Stimulated activated CD8-positive, alpha-beta memory T cell treated with anti-CD3 and anti-CD28 coated beads, Interleukin-2, amount 100 ng/mL, for 48 hours (primary cell): ENCODE measurements around the gene ATP8B4.
"Not testable (repeated sequence)": the region's sequence is repeated elsewhere in the genome, so short reads cannot be mapped to it uniquely, and the experiment has no call there.

Source experiments
- DNase-seq, 2 donors: peaks; one replicate each; pipeline ENCODE4 v3.0.0-alpha.2; 2020; ENCODE audit warnings: low read depth in 2 of 2

The ATP8B4 gene

DNA sequence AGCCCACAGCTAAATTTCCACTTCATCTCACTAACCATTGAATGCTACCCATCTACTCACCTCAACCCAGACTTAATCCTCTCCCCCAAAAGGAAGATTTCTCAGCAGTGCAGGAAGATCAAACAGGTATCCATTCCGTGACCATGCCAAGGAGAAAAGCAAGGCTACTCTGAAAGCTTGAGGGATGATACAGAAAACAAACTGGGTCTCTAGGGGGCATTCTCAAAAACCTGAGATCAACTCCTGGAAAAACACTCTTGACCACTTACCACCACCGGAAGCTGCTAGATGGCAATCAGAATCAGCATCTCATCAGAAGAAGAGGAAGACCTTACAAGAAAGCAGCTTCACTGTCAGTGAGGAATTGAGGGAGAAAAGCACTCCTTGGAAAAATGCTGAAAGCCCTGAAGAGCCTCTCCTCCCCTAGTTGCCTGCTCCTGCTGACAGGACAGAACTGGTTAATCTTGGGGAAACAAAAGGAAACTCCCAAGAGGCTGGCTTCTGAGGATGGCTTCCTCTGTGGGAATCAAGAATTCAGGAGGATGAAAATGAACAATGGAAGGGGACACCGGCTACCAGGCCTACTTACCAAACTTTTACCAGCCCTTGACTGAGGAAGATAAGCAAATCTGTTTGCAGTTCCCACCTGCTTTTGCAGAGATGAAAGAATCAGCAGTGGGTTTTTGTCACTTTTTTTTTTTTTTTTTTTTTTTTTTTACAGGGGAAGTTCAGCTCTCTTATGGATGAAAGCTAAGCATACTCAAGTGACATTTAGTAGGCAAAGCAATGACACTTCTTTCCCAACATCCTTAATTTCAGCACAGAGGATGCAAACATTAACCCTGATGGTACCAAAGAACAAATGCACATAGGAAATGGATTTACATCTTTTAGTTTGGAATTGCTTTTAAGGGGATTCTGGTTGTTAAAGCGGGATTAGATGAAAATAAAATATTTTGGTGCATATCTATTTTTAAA, at the start of gene ATP8B4:
ATP8B4 (minus strand) TSS at position 171 of the 978 bp plus-strand sequence. CDS start 12,267 bp downstream, outside the sequence.
- no peak for DNase-seq

- no peak for DNase-seq
These were observed 49.3 kb upstream of the ATP8B4 start for GRCh38 chr15:50168379-50168778.

GRCh38 chr15:50167110-50167509, 48.1 kb upstream of the ATP8B4 start:
- DNase-seq, result no peak

DNA sequence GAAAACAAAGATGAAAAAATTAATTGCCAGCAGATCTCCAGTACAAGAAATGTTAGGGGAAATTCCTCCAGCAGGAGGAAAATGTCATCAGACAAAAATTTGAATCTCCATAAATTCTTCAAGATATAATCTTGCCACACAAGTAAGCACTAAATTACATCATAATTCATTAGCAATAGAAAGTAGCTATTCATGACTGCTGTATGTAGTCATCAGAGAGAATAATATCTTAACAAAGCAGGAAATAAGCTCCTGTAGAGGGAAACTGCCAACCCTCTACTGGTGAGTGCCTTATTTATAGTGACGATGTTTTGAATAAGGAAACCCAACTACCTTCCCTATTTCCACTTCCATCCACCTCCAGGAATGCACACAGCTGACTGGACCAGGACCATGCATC, 47.2 kb upstream of the ATP8B4 start:
- DNase-seq, result no peak

GRCh38 chr15:50164458-50164857, 45.4 kb upstream of the ATP8B4 start:
- no peak for DNase-seq

DNA sequence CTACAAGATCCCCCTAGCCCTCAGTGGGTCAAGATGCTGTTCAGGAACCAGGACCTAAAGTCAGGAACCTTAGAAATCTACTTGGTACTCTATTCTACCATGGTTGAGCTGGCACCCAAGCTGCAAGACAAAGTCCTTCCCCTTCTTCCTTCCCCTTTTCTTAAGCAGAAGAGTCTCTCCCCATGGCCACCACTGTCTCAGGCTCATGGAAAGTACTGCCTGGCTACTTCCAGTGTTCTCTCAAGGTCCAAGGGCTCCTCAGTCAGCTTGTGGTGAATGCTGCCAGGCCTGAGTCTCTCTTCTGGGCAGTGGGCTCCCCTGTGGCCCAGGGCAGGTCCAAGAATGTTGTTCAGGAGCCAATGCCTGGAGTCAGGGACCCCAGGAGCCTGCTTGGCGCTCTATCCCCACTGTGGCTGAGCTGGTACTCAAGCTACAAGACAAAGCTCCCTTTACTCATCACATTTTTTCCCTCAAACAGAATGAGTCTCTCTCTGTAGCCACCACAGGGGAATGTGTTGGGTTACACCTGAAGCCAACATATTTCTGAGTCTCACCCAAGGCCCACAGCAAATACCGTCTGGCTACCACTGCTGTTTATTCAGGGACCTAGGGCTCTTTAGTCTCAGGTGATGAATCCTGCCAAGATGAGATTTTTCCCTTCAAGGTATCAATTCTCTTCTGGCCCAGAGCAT, 44.8 kb upstream of the ATP8B4 start:
- DNase-seq, result no peak

DNA sequence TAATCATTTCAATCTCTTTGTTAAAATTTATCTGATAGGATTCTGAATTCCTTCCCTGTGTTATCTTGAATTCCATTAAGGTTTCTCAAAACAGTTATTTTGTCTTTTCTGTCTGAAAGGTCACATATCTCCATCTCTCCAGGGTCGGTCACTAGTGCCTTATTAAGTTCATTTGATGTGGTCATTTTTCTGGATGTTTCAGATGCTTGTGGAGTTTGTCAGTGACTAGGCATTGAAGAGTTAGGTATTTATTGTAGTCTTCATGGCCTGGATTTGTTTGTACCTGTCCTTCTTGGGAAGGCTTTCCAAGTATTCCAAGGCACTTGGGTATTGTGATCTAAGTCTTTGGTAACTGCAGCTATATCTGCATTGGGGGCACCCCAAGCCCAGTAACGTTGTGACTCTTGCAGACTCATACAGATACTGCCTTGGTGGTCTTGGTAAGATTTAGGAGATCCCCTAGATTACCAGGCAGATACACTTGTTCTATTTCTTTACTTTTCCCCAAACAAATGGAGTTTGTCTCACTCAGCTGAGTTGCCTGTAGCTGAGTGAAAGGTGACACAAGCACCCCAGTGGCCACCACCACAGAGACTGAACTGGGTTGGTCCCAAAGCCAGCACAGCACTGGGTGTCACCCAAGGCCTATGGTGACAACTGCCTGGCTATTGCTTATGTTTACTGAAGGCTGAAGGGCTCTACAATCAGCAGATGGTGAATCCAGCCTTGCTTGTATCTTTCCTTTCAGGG, 44.1 kb upstream of the ATP8B4 start:
- DNase-seq, result no peak

DNA sequence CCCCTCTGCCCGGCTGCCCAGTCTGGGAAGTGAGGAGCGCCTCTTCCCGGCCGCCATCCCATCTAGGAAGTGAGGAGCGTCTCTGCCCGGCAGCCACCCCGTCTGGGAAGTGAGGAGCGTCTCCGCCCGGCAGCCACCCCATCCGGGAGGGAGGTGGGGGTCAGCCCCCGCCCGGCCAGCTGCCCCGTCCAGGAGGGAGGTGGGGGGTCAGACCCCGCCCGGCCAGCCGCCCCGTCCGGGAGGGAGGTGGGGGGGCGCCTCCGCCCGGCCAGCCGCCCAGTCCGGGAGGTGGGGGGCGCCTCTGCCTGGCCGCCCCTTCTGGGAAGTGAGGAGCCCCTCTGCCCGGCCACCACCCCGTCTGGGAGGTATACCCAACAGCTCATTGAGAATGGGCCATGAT, 39.2 kb upstream of the ATP8B4 start:
- DNase-seq, result not testable (repeated sequence)

- DNase-seq, result no peak
These were observed 32.4 kb upstream of the ATP8B4 start for GRCh38 chr15:50151476-50151875.

- no peak for DNase-seq
These were observed 31.8 kb upstream of the ATP8B4 start for GRCh38 chr15:50150851-50151250.

GRCh38 chr15:50150349-50150748, 31.3 kb upstream of the ATP8B4 start:
- DNase-seq, result no peak

- no peak for DNase-seq
These were observed 30.1 kb upstream of the ATP8B4 start for GRCh38 chr15:50149090-50149489.

DNA sequence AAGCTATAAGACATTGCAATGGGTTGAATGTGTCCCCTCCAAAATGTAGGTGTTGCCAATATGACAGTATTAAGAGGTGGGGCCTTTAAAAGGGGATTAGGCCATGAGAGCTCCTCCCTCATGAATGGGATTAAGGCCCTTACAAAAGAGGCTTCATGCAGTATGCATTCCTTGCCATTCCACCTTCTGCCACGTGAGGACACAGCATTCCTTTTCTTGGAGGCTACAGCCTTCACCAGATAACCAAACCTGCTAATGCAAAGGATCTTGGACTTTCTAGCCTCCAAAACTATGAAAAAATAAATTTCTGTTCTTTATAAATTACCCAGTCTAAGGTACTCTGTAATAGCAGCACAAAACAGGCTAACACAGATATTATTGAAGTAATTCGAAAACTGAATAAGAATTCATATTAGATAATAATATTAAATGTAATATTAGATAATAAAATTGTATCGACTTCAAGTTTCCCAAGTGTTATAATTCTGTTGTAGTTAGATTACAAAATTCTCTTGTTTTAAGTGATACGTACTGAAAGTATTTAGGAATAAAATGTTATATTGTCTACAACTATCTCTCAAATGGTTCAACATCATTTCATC, 29.4 kb upstream of the ATP8B4 start:
- DNase-seq, result no peak

DNA sequence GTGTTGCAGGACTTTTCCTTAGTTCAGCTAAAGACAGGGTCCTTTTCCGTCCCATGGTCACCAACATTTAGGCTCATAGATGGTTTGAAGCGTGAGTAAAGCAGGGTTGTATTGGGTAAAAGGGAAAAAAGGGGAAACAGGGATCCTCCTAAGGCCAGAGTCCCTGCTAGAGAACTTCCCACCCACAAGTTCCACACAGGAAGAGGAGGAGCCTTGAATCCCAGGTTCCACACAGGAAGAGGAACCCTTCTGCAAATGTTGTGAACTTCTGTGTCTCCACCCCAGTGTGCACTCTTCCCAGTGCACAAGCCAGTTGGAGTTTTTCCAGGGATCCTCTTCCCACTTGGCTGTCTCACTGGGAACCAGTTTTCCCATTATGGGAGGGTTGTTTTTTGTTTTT, 27.6 kb upstream of the ATP8B4 start:
- DNase-seq, result no peak

GRCh38 chr15:50145451-50145872, 26.4 kb upstream of the ATP8B4 start:
- DNase-seq, result no peak

DNA sequence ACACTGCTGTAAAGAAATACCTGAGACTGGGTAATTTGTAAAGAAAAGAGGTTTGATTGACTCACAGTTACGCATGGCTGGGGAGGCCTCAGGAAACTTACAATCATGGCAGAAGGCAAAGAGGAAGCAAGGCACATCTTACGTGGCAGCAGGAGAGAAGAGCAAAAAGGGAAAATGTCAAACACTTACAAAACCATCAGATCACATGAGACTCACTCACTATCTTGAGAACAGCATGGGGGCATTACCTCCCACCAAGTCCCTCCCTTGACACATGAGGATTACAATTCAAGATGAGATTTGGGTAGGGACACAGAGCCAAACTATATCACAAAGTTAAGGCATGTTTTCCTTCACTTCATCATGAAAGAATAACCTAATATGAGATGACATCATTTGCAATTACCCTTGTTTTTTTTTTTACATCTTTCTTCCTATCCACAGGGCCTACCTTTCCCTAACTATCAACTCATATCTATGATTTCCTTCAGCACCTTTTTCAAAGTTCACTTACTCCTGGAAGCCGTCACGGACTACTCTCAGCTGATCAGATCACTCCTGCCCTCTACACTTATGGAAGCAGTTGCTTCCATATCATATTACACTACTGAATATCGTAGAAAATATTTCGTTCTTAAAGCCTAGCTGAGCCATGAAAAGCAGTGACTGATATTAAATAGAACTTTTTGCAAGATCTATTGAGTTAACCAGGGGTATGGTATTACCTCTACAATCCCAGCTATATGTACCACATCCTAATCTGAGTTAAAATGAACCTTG, 25.5 kb upstream of the ATP8B4 start:
- no peak for DNase-seq

DNA sequence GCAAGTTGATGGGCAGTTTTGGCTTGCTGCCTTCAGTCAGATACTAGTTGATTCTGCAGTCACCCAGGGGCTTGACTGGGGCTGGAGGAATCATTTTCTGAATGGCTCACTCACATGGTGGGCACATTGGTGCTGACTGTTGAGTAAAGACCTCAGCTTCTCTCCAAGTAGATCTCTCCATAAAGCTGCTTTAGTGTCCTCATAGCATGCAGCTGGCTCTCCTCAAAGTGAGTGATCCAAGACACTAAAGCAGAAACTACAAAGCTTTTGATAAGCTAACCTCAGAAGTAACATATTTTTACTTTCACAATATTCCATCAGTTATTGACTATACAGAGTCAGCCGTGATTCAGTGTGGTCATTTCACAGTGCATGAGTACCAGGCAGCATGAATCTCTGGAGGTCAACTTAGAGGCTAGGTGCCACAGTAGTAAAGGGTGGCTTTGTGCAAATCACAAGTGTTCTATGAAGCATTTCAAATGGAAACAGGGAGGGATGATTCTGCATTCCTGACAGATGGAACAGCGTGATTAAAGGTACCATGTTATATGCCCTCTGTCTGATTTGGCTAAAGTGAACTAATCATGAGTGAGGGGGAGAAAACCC, 24.3 kb upstream of the ATP8B4 start:
- no peak for DNase-seq

DNA sequence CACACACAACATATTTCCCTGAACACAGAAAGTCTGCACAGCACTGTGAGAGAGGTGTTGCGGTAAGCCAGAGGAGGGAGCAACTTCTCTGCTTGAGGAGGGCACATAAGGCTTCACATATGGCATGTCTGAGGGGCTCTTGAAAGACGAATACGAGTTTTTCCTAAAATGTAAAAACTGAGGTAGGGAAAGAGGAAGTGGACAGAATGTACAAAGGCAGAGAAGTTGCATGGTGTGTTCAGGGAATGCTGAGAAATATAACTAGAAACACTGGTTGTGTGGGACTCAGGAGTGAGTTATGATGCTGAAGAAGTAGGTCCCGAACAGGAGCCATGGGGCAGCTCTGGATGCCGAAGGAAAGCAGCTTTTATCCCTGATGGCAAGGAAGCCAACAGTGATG, 22.8 kb upstream of the ATP8B4 start:
- DNase-seq, result no peak

DNA sequence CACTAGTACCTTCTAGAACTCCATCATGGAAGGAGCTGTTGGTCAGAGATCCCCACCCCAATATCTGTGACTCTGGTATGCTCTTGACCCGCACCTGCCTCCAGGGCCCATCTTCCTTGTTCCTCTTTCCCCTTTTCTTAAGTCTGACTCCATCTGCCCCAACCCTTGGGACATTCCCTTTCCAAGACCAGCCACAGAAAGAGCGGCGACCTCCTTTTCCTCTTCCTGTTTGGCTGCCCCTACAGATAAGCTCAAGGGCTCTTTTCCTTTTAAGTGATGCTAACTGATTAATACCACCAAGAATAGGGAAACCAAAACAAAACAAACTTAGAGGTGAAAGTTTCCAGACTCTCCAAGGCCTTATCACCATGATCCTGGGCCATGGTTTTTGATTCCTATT, 21.9 kb upstream of the ATP8B4 start:
- no peak for DNase-seq

DNA sequence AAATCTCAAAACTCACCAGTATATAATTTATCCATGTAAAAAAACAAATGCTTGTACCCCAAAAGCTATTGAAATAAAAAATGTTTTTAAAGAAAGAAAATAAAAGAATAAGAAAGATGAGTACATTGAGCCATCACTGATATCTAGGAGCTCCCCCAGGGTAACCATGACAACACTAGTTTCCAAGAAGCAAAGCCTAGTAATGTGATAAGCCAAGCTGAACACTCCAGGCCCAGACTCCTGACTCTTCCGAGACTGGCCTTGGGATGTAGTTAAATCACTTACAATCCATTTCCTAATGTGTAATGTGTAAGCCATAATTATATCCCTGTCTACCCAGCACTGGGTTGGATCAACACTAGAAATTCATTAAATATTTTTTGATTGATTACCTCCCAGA, 21.1 kb upstream of the ATP8B4 start:
- DNase-seq, result no peak

GRCh38 chr15:50138391-50138790, 19.4 kb upstream of the ATP8B4 start:
- no peak for DNase-seq
